HEK293T (cell line): ENCODE results near the gene IVD.

Experiments used
- CTBP1 ChIP-seq: fragments of 450-650 bp; IDR thresholded peaks from 2 replicates; pipeline ENCODE4 v1.6.1; 2016; ENCODE audit warnings: borderline replicate concordance
- ELF4 ChIP-seq: fragments of 450-650 bp; IDR thresholded peaks from 2 replicates; pipeline ENCODE4 v1.6.1; 2017; ENCODE audit warnings: antibody characterized with exemption
- FOXK2 ChIP-seq: fragments of 450-650 bp; IDR thresholded peaks from 2 replicates; pipeline ENCODE4 v1.6.1; 2016; ENCODE audit warnings: mild to moderate bottlenecking
- FOXM1 ChIP-seq: fragments of 450-650 bp; IDR thresholded peaks from 2 replicates; pipeline ENCODE4 v1.6.1; 2017; ENCODE audit warnings: mild to moderate bottlenecking, borderline replicate concordance
- NFRKB ChIP-seq: fragments of 450-650 bp; IDR thresholded peaks from 2 replicates; pipeline ENCODE4 v1.6.1; 2016; ENCODE audit warnings: mild to moderate bottlenecking, moderate library complexity
- PKNOX1 ChIP-seq: fragments of 450-650 bp; IDR thresholded peaks from 2 replicates; pipeline ENCODE4 v1.6.1; 2016
- SP1 ChIP-seq: fragments of 450-650 bp; IDR thresholded peaks from 2 replicates; pipeline ENCODE4 v1.6.1; 2017
- SUZ12 ChIP-seq: fragments of 450-650 bp; IDR thresholded peaks from 2 replicates; pipeline ENCODE4 v1.6.1; 2016; ENCODE audit warnings: mild to moderate bottlenecking
- ZNF384 ChIP-seq: fragments of 450-650 bp; IDR thresholded peaks from 2 replicates; pipeline ENCODE4 v1.6.1; 2016

GRCh38 chr15:40399370-40399769, 6.2 kb upstream of the IVD start:
- TF ChIP-seq FOXM1 (no peak), PKNOX1 (no peak), SUZ12 (no peak), SP1 (no peak), CTBP1 (no peak), NFRKB (no peak), FOXK2 (no peak), ELF4 (no peak), ZNF384 (no peak)
